Thoracic aorta (tissue), 2 donors: Measurements from ENCODE around the gene DMRT1. TPM values are rescaled to one million over a fixed set of nuclear protein-coding genes. Genes with fewer than 3 reads are reported as not detected.

Experiments used
- ATAC-seq: fragments of 150-250 bp; one replicate; pipeline ENCODE4 v1.8.0; 2017; ENCODE audit warnings: low read depth; ENCODE audit not compliant: insufficient number of reproducible peaks, low FRiP score
- DNase-seq: peaks from one replicate; pipeline ENCODE4 v3.0.0-alpha.2; 2020; ENCODE audit warnings: low spot score
- H3K27ac ChIP-seq, 2 donors: fragments of 200-600 bp; sonication (generic); 1 replicate in 1 of 2; 2 replicates in 1 of 2; pipeline ENCODE4 v1.5.1; 2016; ENCODE audit warnings: mild to moderate bottlenecking in 2 of 2, moderate library complexity in 2 of 2
- H3K27me3 ChIP-seq: fragments of 200-600 bp; sonication (generic); replicated peaks from 2 replicates; pipeline ENCODE4 v1.6.0; 2016; ENCODE audit warnings: mild to moderate bottlenecking; ENCODE audit not compliant: insufficient read depth
- H3K36me3 ChIP-seq: fragments of 200-600 bp; sonication (generic); one replicate; pipeline ENCODE4 v1.5.1; 2016
- H3K4me1 ChIP-seq, 2 donors: fragments of 200-600 bp; sonication (generic); 1 replicate in 1 of 2; 2 replicates in 1 of 2; pipeline versions ENCODE4 v1.5.1 to v1.6.0; 2016; ENCODE audit warnings: low read depth in 2 of 2, mild to moderate bottlenecking in 1 of 2; ENCODE audit not compliant: control insufficient read depth in 1 of 2
- H3K4me3 ChIP-seq: fragments of 200-600 bp; sonication (generic); 2 replicates; pipeline ENCODE4 v1.5.1; 2016; ENCODE audit warnings: mild to moderate bottlenecking
- H3K9me3 ChIP-seq: fragments of 200-600 bp; sonication (generic); 2 replicates; pipeline ENCODE4 v1.5.1; 2016
- CTCF ChIP-seq: fragments of 200-600 bp; sonication (generic); IDR thresholded peaks from one replicate; pipeline ENCODE4 v1.5.1; 2019; ENCODE audit warnings: antibody characterized with exemption
- total RNA-seq, 2 donors: library from RNA; depleted of rRNA; stranded (reverse); fragments of >200 nt; gene quantifications; one replicate each; pipeline versions ENCODE4 v1.1.0 to v1.2.3, GENCODE V29; 2016

DMRT1 gene
- total RNA-seq, 2 donors from 2014 or later: not detected

DNA sequence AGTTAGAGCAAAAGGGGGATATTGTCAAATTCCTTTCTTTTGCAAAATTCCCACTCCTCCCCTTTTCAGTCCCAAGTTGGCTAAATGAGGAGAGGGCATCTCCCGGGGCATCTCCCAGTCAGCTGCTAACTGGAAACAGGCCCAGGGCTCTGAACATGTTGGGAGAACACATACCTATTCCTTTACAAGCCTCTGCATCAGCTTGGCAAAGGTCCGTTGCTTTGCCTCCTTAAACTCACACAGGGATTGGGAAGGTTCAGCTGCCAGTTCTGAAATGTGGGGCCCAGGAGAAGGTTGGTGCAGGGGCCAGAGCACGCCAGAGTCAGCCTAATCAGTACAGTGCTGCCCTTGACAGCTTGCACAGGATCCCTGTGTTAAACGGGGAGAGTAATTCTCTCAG lies 124.0 kb downstream of the DMRT1 start:
- H3K9me3 ChIP-seq: no peaks in the 10 kb centered on the region
- no peak for DNase-seq
- no peak overlapping the region for H3K27ac ChIP-seq
- ATAC-seq: no peak
- H3K4me3 ChIP-seq: no peak overlapping the region
- no peaks in the 10 kb centered on the region for H3K4me1 ChIP-seq
- H3K27me3 ChIP-seq: peaks cover 8% of the 10 kb centered on the region
- no peak for TF ChIP-seq CTCF
- H3K36me3 ChIP-seq: no peaks in the 10 kb centered on the region

DNA sequence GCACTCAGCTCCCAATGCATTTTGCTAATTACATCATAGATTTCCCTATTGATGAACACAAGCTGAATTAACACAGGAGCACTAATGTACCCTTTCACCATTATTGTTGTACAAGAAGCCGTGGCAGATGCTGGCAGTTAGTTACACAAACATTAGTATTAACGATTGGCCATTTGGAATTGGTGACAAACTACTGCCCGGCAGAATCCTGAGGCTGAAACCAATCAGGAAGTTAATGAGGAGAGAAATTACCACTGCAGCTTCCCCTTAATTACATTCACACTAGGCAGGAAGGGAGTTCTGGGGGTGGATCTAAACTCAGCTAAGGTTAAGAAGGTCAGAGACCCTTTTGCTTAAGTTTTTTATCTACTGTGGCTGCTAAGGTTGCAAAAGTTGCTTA lies 125.4 kb downstream of the DMRT1 start:
- Histone ChIP-seq H3K9me3 (no peaks in the 10 kb centered on the region), H3K36me3 (no peaks in the 10 kb centered on the region), H3K4me1 (peaks cover 6 to 8% of the 10 kb centered on the region in 2 donors), H3K27ac (no peak overlapping the region), H3K4me3 (no peak overlapping the region), H3K27me3 (peaks cover 19% of the 10 kb centered on the region)
- TF ChIP-seq CTCF: no peak
- no peak for DNase-seq
- ATAC-seq: no peak

DNA sequence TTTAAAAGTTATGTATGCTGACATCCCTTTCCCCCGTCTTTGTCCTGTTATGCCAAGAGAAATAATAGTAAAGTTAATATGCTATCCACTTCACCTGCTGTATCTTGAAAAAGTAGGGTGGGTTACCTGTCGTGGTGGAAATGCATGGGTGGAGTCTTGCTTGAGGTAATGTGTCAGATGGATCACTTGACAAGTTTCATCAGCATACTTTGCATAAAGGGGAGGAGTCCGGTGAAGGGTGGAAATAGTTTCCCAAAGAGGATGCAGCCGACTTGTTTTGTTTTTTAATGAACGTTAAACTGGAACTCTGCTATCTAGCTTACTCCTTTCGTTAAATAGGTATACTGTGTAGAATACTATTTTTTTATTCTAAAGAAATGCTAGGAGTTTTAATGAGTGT lies 125.9 kb downstream of the DMRT1 start:
- no peak for TF ChIP-seq CTCF
- no peak for DNase-seq

DNA sequence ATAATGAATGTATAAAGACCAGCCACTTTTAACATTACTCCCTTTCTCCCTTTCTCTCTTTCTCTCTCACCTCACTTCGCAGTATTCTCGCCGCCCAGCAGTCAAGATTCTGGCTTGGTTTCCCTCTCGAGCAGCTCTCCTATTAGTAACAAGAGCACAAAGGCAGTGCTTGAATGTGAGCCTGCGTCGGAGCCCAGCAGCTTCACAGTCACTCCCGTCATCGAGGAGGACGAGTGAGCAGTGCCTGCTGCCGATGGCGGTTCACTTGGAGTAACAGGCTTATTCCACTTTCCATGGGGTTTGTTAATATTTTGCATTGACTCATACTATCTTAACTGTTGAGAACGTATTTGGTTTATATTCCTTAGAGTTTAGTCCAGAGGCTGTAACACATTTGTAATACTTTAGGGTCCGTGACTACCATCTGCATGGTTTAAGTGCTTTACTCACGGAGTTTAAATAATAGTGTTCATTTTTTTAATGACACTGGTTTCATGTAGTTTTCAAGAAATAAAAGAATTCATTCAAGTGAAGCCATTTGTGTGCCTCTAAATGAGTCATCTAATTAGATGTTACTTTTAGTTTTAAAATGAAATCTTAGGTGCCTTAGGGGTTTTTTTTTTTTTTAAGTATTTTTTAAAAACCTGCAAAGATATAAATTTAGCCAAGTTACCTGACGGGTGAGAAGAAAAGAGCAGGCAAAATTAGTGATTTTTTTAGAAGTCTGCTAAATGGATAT lies 126.6 kb downstream of the DMRT1 start:
- DNase-seq (no peak), ATAC-seq (no peak)
- H3K4me1 ChIP-seq: peaks cover 9 to 19% of the 10 kb centered on the region in 2 donors
- no peaks in the 10 kb centered on the region for H3K36me3 ChIP-seq
- no peaks in the 10 kb centered on the region for H3K9me3 ChIP-seq
- H3K27me3 ChIP-seq: peaks cover 26% of the 10 kb centered on the region
- H3K27ac ChIP-seq: no peak overlapping the region
- TF ChIP-seq CTCF: no peak
- no peak overlapping the region for H3K4me3 ChIP-seq

More for the DNA sequence above, 125.9 kb downstream of the DMRT1 start:
- H3K4me3 ChIP-seq: no peak overlapping the region
- peaks cover 20% of the 10 kb centered on the region for H3K27me3 ChIP-seq
- H3K4me1 ChIP-seq: peaks cover 9 to 12% of the 10 kb centered on the region in 2 donors
- H3K36me3 ChIP-seq: no peaks in the 10 kb centered on the region
- no peak overlapping the region for H3K27ac ChIP-seq
- H3K9me3 ChIP-seq: no peaks in the 10 kb centered on the region
- ATAC-seq: no peak

DNA sequence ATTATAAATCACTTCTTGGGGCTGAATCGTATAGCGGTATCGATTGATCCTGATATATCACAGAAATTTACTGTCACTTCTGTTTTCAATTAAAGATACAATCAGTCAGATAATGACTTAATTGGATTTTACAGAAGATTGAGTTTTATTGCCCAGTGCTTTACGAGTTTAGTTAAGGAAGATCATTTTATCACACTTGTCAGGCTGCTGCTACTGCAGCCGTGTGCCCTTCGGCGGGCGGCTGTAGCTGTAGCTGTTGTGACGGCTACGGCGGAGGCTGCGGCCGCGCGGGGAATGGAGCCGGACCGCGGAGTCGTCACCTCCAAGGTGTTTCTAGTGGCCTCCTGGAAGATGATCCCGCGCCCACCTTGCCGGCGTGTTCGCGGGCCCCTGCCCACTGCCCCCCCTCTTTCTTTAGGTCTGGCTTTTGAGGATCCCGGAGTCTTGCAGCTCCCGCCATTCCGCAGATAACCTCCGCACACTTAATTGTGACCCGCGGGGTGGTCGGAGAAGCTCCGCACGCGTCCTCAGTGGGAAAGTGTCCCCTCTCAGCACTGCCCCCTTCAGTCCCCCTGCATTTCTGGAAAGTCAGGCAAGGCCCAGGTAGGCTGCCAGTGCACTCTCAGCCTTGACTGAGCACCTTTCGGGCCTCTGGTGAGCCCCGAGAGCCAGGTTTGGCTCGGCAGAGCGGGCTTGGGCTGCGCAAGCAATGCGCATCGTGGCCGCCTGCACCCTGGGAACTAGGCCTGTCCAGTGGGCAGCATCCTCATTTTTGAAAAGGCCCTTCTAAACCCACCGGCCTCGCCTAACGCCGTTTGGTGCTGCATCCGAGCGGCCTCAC lies 128.0 kb downstream of the DMRT1 start:
- ATAC-seq (no peak), DNase-seq (no peak)
- no peak overlapping the region for H3K27ac ChIP-seq
- TF ChIP-seq CTCF: no peak
- H3K4me3 ChIP-seq: no peak overlapping the region
- H3K36me3 ChIP-seq: no peaks in the 10 kb centered on the region
- H3K4me1 ChIP-seq: peaks cover 9 to 19% of the 10 kb centered on the region in 2 donors
- H3K27me3 ChIP-seq: peaks cover 31% of the 10 kb centered on the region
- no peaks in the 10 kb centered on the region for H3K9me3 ChIP-seq
